ENCODE data around the gene LDLRAD1.

GRCh38 chr1:54054438-54054749 is 36.4 kb upstream of the LDLRAD1 start:
- TF ChIP-seq CTCF (conservative IDR thresholded peaks at IDR 0.05; ENCODE audit: low read depth in 2 of 2): no peak
- TF ChIP-seq EZH2 (IDR thresholded peaks at IDR 0.05; ENCODE audit: low read depth, unreplicated experiment): no peak
- TF ChIP-seq REST (IDR thresholded peaks at IDR 0.05; ENCODE audit: unreplicated experiment): no peak
- TF ChIP-seq EZH2phosphoT487 (IDR thresholded peaks at IDR 0.05; ENCODE audit: unreplicated experiment): no peak
- no peak for TF ChIP-seq POLR2AphosphoS5 (IDR thresholded peaks at IDR 0.05; ENCODE audit: low read depth)
- no peak for TF ChIP-seq ETS1 (IDR thresholded peaks at IDR 0.05)
- TF ChIP-seq ZNF462 (CRISPR knock-in tag; IDR thresholded peaks at IDR 0.05): no peak
- no peak for TF ChIP-seq CREB1 (CRISPR knock-in tag; IDR thresholded peaks at IDR 0.05; ENCODE audit: low read depth)
- TF ChIP-seq JUNB (IDR thresholded peaks at IDR 0.05; ENCODE audit: unreplicated experiment): no peak
- no peak for TF ChIP-seq NANOG (IDR thresholded peaks at IDR 0.05; ENCODE audit: borderline replicate concordance)
